Tibial nerve (tissue), 4 donors: ENCODE measurements around the gene ADAM10.

Source experiments
- CTCF ChIP-seq, 5 experiments: fragments of 200-600 bp in 3 of 5; fragments of 450-650 bp in 2 of 5; sonication (generic) in 3 of 5; IDR thresholded peaks; one replicate each; pipeline ENCODE4 v1.5.1; 2016 to 2019; ENCODE audit warnings: antibody characterized with exemption in 5 of 5, mild to moderate bottlenecking in 3 of 5, moderate library complexity in 2 of 5
- EP300 ChIP-seq, 2 donors: sonication (generic); formaldehyde crosslinking; IDR thresholded peaks; one replicate each; pipeline ENCODE4 v1.6.1; 2017; ENCODE audit warnings: antibody characterized with exemption in 2 of 2, mild to moderate bottlenecking in 1 of 2
- POLR2A ChIP-seq, 2 donors: fragments of 450-650 bp; IDR thresholded peaks; one replicate each; pipeline ENCODE4 v1.6.1; 2017; ENCODE audit warnings: antibody characterized with exemption in 2 of 2, mild to moderate bottlenecking in 2 of 2, moderate library complexity in 2 of 2

- TF ChIP-seq POLR2A (IDR thresholded peaks at IDR 0.05), result no peak
- TF ChIP-seq CTCF (IDR thresholded peaks at IDR 0.05), result no peak
- TF ChIP-seq EP300 (IDR thresholded peaks at IDR 0.05), result peak in 1 of 2 donors; percentile 47
Observed at GRCh38 chr15:58748852-58749531, 515 bp downstream of the ADAM10 start.
